GM12875 (cell line): Measurements from ENCODE around the gene HTR2A.

Source experiments
- H3K4me3 ChIP-seq: one replicate; pipeline ENCODE4 v1.5.1; 2011; ENCODE audit warnings: low read depth, low read length, control low read depth
- TF ChIP-seq, protein P1 (sequence below): IDR thresholded peaks from 2 replicates; pipeline ENCODE4 v1.5.1; 2011; ENCODE audit warnings: low read depth, mild to moderate bottlenecking, control low read depth, inconsistent platforms, low read length, moderate library complexity, borderline replicate concordance; ENCODE audit not compliant: insufficient read depth

HTR2A gene

GRCh38 chr13:46858776-46859175, 38.1 kb downstream of the HTR2A start:
- H3K4me3 ChIP-seq: no peak overlapping the region
- TF ChIP-seq, protein P1, sequence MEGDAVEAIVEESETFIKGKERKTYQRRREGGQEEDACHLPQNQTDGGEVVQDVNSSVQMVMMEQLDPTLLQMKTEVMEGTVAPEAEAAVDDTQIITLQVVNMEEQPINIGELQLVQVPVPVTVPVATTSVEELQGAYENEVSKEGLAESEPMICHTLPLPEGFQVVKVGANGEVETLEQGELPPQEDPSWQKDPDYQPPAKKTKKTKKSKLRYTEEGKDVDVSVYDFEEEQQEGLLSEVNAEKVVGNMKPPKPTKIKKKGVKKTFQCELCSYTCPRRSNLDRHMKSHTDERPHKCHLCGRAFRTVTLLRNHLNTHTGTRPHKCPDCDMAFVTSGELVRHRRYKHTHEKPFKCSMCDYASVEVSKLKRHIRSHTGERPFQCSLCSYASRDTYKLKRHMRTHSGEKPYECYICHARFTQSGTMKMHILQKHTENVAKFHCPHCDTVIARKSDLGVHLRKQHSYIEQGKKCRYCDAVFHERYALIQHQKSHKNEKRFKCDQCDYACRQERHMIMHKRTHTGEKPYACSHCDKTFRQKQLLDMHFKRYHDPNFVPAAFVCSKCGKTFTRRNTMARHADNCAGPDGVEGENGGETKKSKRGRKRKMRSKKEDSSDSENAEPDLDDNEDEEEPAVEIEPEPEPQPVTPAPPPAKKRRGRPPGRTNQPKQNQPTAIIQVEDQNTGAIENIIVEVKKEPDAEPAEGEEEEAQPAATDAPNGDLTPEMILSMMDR: no peak

DNA sequence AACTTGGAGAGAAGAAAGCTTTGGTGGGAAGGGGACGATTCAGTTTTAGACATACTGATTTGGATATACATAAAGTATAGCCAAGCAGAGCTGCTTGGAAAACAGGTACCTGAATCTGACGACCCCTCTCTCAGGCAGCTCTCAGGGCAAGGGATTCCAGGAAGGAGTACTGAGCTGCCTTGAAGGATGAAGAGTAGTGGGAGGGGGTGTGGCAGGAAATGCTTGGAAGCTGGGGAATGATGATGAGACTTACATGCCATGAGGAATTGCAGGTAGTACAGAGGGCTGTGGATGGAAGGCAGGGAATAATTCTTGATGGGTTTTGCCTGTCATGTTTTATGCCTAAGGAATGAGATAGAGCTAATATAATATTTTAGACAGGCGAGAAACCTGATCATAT, 38.7 kb downstream of the HTR2A start:
- TF ChIP-seq, protein P1: no peak
- H3K4me3 ChIP-seq: no peak overlapping the region

GRCh38 chr13:46855664-46856063, 41.2 kb downstream of the HTR2A start:
- no peak overlapping the region for H3K4me3 ChIP-seq
- TF ChIP-seq, protein P1: no peak

- TF ChIP-seq, protein P1: no peak
- H3K4me3 ChIP-seq: no peak overlapping the region
Observed at GRCh38 chr13:46855166-46855565, 41.7 kb downstream of the HTR2A start.

DNA sequence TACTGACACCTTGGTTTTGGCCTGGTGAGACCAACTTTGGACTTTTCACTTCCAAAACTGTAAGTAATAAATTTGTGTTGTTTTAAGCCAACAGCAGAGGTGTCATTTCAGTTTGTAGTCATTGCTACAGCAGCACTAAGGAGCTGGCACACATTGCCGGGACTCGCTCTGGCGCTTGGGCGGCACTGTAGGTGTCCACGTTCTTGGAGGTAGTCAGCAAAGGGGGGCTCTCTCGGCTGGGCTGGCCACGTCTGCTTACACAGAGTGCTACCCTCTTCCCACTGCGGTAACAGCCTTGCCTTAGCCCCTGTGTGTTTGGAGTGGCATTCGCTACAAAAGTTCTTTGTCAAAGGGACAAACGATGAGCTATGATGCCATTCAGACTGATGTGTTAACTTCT, 44.7 kb downstream of the HTR2A start:
- H3K4me3 ChIP-seq: no peak overlapping the region
- TF ChIP-seq, protein P1: no peak

DNA sequence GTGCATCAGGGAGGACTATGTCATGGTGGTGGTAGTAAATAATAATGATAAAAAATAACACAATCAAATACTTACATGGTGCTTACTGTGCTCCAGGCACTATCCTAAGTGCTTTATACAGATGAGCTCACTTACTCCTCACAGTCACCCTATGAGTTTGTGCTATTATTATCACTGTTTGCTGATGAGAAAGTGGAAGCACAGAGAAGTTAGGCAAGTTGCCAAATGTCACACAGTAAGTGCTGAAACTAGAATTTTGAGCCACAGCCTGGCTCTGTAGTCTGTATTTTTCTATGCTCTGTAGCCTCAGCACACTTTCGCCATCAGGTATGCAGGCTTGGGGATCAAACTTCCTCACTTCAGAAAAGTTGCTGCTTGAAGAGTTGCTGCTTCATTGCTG, 46.6 kb downstream of the HTR2A start:
- TF ChIP-seq, protein P1: no peak
- no peak overlapping the region for H3K4me3 ChIP-seq

GRCh38 chr13:46846726-46847125, 50.1 kb downstream of the HTR2A start:
- TF ChIP-seq, protein P1: no peak
- H3K4me3 ChIP-seq: no peak overlapping the region
